ENCODE data around the gene MYOG.

The MYOG gene

GRCh38 chr1:203085528-203086406, at the start of gene MYOG:
Gene MYOG (minus strand): TSS chr1:203086012. CDS start chr1:203085961, 51 bp downstream.
- no peak within 1 kb of the TSS for H3K27ac ChIP-seq

GRCh38 chr1:203133970-203134725, 48.3 kb upstream of the MYOG start:
- H3K27ac ChIP-seq, result no peak overlapping the region
- no peak for DNase-seq (ENCODE audit: low read depth, low spot score)

More at GRCh38 chr1:203085528-203086406, at the start of gene MYOG:
- no peak for DNase-seq (ENCODE audit: low read depth, low spot score)

GRCh38 chr1:203131548-203132200, 45.9 kb upstream of the MYOG start:
- DNase-seq (ENCODE audit: low read depth, low spot score), result no peak
- no peak overlapping the region for H3K27ac ChIP-seq

GRCh38 chr1:203130358-203130985, 44.7 kb upstream of the MYOG start:
- DNase-seq (ENCODE audit: low read depth, low spot score), result no peak
- H3K27ac ChIP-seq, result no peak overlapping the region

GRCh38 chr1:203129501-203130231, 43.9 kb upstream of the MYOG start:
- H3K27ac ChIP-seq, result no peak overlapping the region
- no peak for DNase-seq (ENCODE audit: low read depth, low spot score)

- H3K27ac ChIP-seq, result no peak overlapping the region
- DNase-seq (ENCODE audit: low read depth, low spot score), result no peak
These were observed 43.1 kb upstream of the MYOG start for GRCh38 chr1:203128716-203129500.

GRCh38 chr1:203128431-203128715, 42.6 kb upstream of the MYOG start:
- H3K27ac ChIP-seq, result no peak overlapping the region

GRCh38 chr1:203127666-203128430, 42.0 kb upstream of the MYOG start, which contains the start of gene ADORA1:
Gene ADORA1 (plus strand): TSS chr1:203127726. CDS start chr1:203128842, 1,116 bp downstream.
- no peak for DNase-seq (ENCODE audit: low read depth, low spot score)
- no peak within 1 kb of the TSS for H3K27ac ChIP-seq

More at GRCh38 chr1:203128431-203128715, 42.6 kb upstream of the MYOG start:
- DNase-seq (ENCODE audit: low read depth, low spot score), result no peak

GRCh38 chr1:203126866-203127665, 41.3 kb upstream of the MYOG start:
- no peak for DNase-seq (ENCODE audit: low read depth, low spot score)
- H3K27ac ChIP-seq, result no peak overlapping the region

- no peak for DNase-seq (ENCODE audit: low read depth, low spot score)
- H3K27ac ChIP-seq, result no peak overlapping the region
These were observed 40.5 kb upstream of the MYOG start for GRCh38 chr1:203126151-203126865.

- H3K27ac ChIP-seq, result no peak overlapping the region
- no peak for DNase-seq (ENCODE audit: low read depth, low spot score)
These were observed 38.9 kb upstream of the MYOG start for GRCh38 chr1:203124546-203125317.

GRCh38 chr1:203124011-203124410, 38.2 kb upstream of the MYOG start:
- no peak overlapping the region for H3K27ac ChIP-seq
- DNase-seq (ENCODE audit: low read depth, low spot score), result no peak

- no peak for DNase-seq (ENCODE audit: low read depth, low spot score)
- no peak overlapping the region for H3K27ac ChIP-seq
These were observed 36.3 kb upstream of the MYOG start for GRCh38 chr1:203122159-203122558.

- DNase-seq (ENCODE audit: low read depth, low spot score), result no peak
- H3K27ac ChIP-seq, result no peak overlapping the region
These were observed 35.6 kb upstream of the MYOG start for GRCh38 chr1:203121186-203122015.

Data from epithelial cell of prostate (primary cell).